KMS-11 (cell line): Measurements from ENCODE around the gene MBOAT1.
"Not testable (repeated sequence)": the region's sequence is repeated elsewhere in the genome, so short reads cannot be mapped to it uniquely, and the experiment has no call there.

Experiments
- H2AFZ ChIP-seq: fragments of 200-600 bp; sonication (generic); 2 replicates; pipeline ENCODE4 v1.6.1; 2016; ENCODE audit warnings: antibody characterized with exemption, mixed run types, low read depth
- H3K27ac ChIP-seq: fragments of 200-600 bp; sonication (generic); 2 replicates; pipeline ENCODE4 v1.6.1; 2016; ENCODE audit warnings: mild to moderate bottlenecking, mixed run types
- H3K27me3 ChIP-seq: fragments of 200-600 bp; sonication (generic); 2 replicates; pipeline ENCODE4 v1.6.1; 2017; ENCODE audit warnings: mild to moderate bottlenecking, low read depth, mixed run types, moderate library complexity; ENCODE audit not compliant: insufficient read depth
- H3K36me3 ChIP-seq: fragments of 200-600 bp; sonication (generic); 2 replicates; pipeline ENCODE4 v1.6.1; 2017; ENCODE audit warnings: mild to moderate bottlenecking, mixed run types; ENCODE audit not compliant: insufficient read depth
- H3K4me1 ChIP-seq: fragments of 200-600 bp; sonication (generic); 2 replicates; pipeline ENCODE4 v1.6.1; 2016; ENCODE audit warnings: mild to moderate bottlenecking, low read depth, mixed run types; ENCODE audit not compliant: poor library complexity, severe bottlenecking
- H3K4me2 ChIP-seq: fragments of 200-600 bp; sonication (generic); 2 replicates; pipeline ENCODE4 v1.7.0; 2016; ENCODE audit warnings: mild to moderate bottlenecking, mixed run types
- H3K4me3 ChIP-seq: fragments of 200-600 bp; sonication (generic); IDR thresholded peaks from 2 replicates; pipeline ENCODE4 v1.6.1; 2017; ENCODE audit warnings: low read depth, low read length, mixed read lengths; ENCODE audit not compliant: insufficient read depth
- H3K79me2 ChIP-seq: fragments of 200-600 bp; sonication (generic); 2 replicates; pipeline ENCODE4 v1.6.1; 2016; ENCODE audit warnings: low read depth, mixed run types; ENCODE audit not compliant: insufficient read depth
- H3K9ac ChIP-seq: fragments of 200-600 bp; sonication (generic); 2 replicates; pipeline ENCODE4 v1.6.1; 2016; ENCODE audit warnings: mild to moderate bottlenecking, mixed run types
- H4K20me1 ChIP-seq: fragments of 200-600 bp; sonication (generic); 2 replicates; pipeline ENCODE4 v1.6.1; 2016; ENCODE audit warnings: mild to moderate bottlenecking, mixed run types; ENCODE audit not compliant: insufficient read depth
- CTCF ChIP-seq: fragments of 200-600 bp; sonication (generic); conservative IDR thresholded peaks from 2 replicates; pipeline ENCODE4 v1.6.1; 2017; ENCODE audit warnings: low read depth, mild to moderate bottlenecking, antibody characterized with exemption, low read length, moderate library complexity, mixed read lengths

Gene MBOAT1

GRCh38 chr6:20148433-20148832 is 63.8 kb downstream of the MBOAT1 start:
- no peaks in the 10 kb centered on the region for H3K79me2 ChIP-seq
- H3K4me1 ChIP-seq, result no peaks in the 10 kb centered on the region
- TF ChIP-seq CTCF, result no peak
- H2AFZ ChIP-seq, result no peak overlapping the region
- H3K27ac ChIP-seq, result no peak overlapping the region
- H3K4me2 ChIP-seq, result no peak overlapping the region
- no peaks in the 10 kb centered on the region for H3K36me3 ChIP-seq
- H3K27me3 ChIP-seq, result no peaks in the 10 kb centered on the region
- H3K4me3 ChIP-seq, result no peak overlapping the region
- H3K9ac ChIP-seq, result no peak overlapping the region
- no peaks in the 10 kb centered on the region for H4K20me1 ChIP-seq

GRCh38 chr6:20147469-20147868 is 64.8 kb downstream of the MBOAT1 start:
- H3K9ac ChIP-seq, result no peak overlapping the region
- H3K27ac ChIP-seq, result no peak overlapping the region
- H3K36me3 ChIP-seq, result no peaks in the 10 kb centered on the region
- no peak overlapping the region for H2AFZ ChIP-seq
- H3K4me1 ChIP-seq, result no peaks in the 10 kb centered on the region
- no peaks in the 10 kb centered on the region for H3K79me2 ChIP-seq
- H3K4me2 ChIP-seq, result no peak overlapping the region
- no peak for TF ChIP-seq CTCF
- no peak overlapping the region for H3K4me3 ChIP-seq
- H4K20me1 ChIP-seq, result no peaks in the 10 kb centered on the region
- no peaks in the 10 kb centered on the region for H3K27me3 ChIP-seq

GRCh38 chr6:20146831-20147230 is 65.4 kb downstream of the MBOAT1 start:
- not testable (repeated sequence) for H3K36me3 ChIP-seq, H3K9ac ChIP-seq, H3K4me1 ChIP-seq, H3K4me3 ChIP-seq, H3K4me2 ChIP-seq, H4K20me1 ChIP-seq, H3K27ac ChIP-seq, H2AFZ ChIP-seq, H3K27me3 ChIP-seq, H3K79me2 ChIP-seq

GRCh38 chr6:20146291-20146690 is 66.0 kb downstream of the MBOAT1 start:
- Histone ChIP-seq H3K9ac (no peak overlapping the region), H3K4me1 (no peaks in the 10 kb centered on the region), H3K4me3 (no peak overlapping the region), H3K79me2 (no peaks in the 10 kb centered on the region), H2AFZ (no peak overlapping the region), H3K4me2 (no peak overlapping the region), H3K36me3 (no peaks in the 10 kb centered on the region), H4K20me1 (no peaks in the 10 kb centered on the region), H3K27me3 (no peaks in the 10 kb centered on the region), H3K27ac (no peak overlapping the region)
- no peak for TF ChIP-seq CTCF

- no peak overlapping the region for H3K9ac ChIP-seq
- no peak overlapping the region for H3K4me3 ChIP-seq
- H3K4me2 ChIP-seq, result no peak overlapping the region
- H3K36me3 ChIP-seq, result no peaks in the 10 kb centered on the region
- H4K20me1 ChIP-seq, result no peaks in the 10 kb centered on the region
- no peak overlapping the region for H3K27ac ChIP-seq
- no peaks in the 10 kb centered on the region for H3K4me1 ChIP-seq
- H2AFZ ChIP-seq, result no peak overlapping the region
- H3K27me3 ChIP-seq, result no peaks in the 10 kb centered on the region
- TF ChIP-seq CTCF, result no peak
- H3K79me2 ChIP-seq, result no peaks in the 10 kb centered on the region
These were observed 69.4 kb downstream of the MBOAT1 start for GRCh38 chr6:20142866-20143265.
